SK-N-SH treated with all-trans-retinoic acid at 6 μM for 48 hours (cell line): ENCODE results near the gene WDR7.

Experiments used
- ATAC-seq: fragments of 200-7000 bp; cut with Tn5 transposase; 3 replicates; pipeline ENCODE4 v1.9.1; 2020; ENCODE audit warnings: mild to moderate bottlenecking, moderate library complexity
- ARNTL ChIP-seq: fragments of 450-650 bp; formaldehyde crosslinking; IDR thresholded peaks from 2 replicates; pipeline ENCODE4 v1.5.0; 2020; ENCODE audit warnings: low read depth, mild to moderate bottlenecking, moderate library complexity, borderline replicate concordance
- BACH2 ChIP-seq: fragments of 250-450 bp; sonication (Bioruptor Pico); IDR thresholded peaks from 2 replicates; pipeline ENCODE4 v1.9.0; 2021; ENCODE audit warnings: mild to moderate bottlenecking, borderline replicate concordance
- CSDC2 ChIP-seq: fragments of 250-450 bp; sonication (Bioruptor Pico); IDR thresholded peaks from 2 replicates; pipeline ENCODE4 v1.5.0; 2020; ENCODE audit warnings: mild to moderate bottlenecking, moderate library complexity
- ESRRG ChIP-seq: fragments of 250-450 bp; sonication (Bioruptor Pico); IDR thresholded peaks from 2 replicates; pipeline ENCODE4 v1.6.1; 2021; ENCODE audit warnings: mild to moderate bottlenecking
- ISL1 ChIP-seq: fragments of 250-450 bp; sonication (Bioruptor Pico); IDR thresholded peaks from 2 replicates; pipeline ENCODE4 v2.1.2; 2022; ENCODE audit warnings: mild to moderate bottlenecking, moderate library complexity
- OSR1 ChIP-seq: fragments of 250-450 bp; sonication (Bioruptor Pico); IDR thresholded peaks from 2 replicates; pipeline ENCODE4 v1.8.0; 2022; ENCODE audit warnings: moderate library complexity, mild to moderate bottlenecking, inconsistent platforms
- PATZ1 ChIP-seq: fragments of 250-450 bp; sonication (Bioruptor Pico); IDR thresholded peaks from 2 replicates; pipeline ENCODE4 v1.8.0; 2020; ENCODE audit warnings: mild to moderate bottlenecking, moderate library complexity, borderline replicate concordance
- PPARA ChIP-seq: fragments of 250-450 bp; sonication (Bioruptor Pico); IDR thresholded peaks from 2 replicates; pipeline ENCODE4 v1.5.0; 2020; ENCODE audit warnings: mild to moderate bottlenecking, borderline replicate concordance
- RARB ChIP-seq: fragments of 250-450 bp; sonication (Bioruptor Pico); IDR thresholded peaks from 2 replicates; pipeline ENCODE4 v1.8.0; 2021; ENCODE audit warnings: mild to moderate bottlenecking, moderate library complexity
- SNAI2 ChIP-seq: fragments of 250-450 bp; sonication (Bioruptor Pico); IDR thresholded peaks from 2 replicates; pipeline ENCODE4 v1.5.0; 2020; ENCODE audit warnings: mild to moderate bottlenecking, moderate library complexity
- TCF4 ChIP-seq: fragments of 250-450 bp; sonication (Bioruptor Pico); IDR thresholded peaks from 2 replicates; pipeline ENCODE4 v1.8.0; 2021; ENCODE audit warnings: mild to moderate bottlenecking, moderate library complexity, borderline replicate concordance
- TOX ChIP-seq: fragments of 250-450 bp; sonication (Bioruptor Pico); IDR thresholded peaks from 2 replicates; pipeline ENCODE4 v1.8.0; 2021; ENCODE audit warnings: mild to moderate bottlenecking, moderate library complexity, borderline replicate concordance
- ZFP3 ChIP-seq: fragments of 250-450 bp; sonication (Bioruptor Pico); IDR thresholded peaks from 2 replicates; pipeline ENCODE4 v1.5.0; 2020; ENCODE audit warnings: mild to moderate bottlenecking, moderate library complexity
- ZNF565 ChIP-seq: fragments of 450-650 bp; formaldehyde crosslinking; conservative IDR thresholded peaks from 2 replicates; pipeline ENCODE4 v1.5.0; 2020; ENCODE audit warnings: low read depth, mild to moderate bottlenecking, moderate library complexity
- ZNF70 ChIP-seq: fragments of 450-650 bp; formaldehyde crosslinking; IDR thresholded peaks from 2 replicates; pipeline ENCODE4 v1.5.0; 2020; ENCODE audit warnings: mild to moderate bottlenecking, moderate library complexity
- ZNF8 ChIP-seq: fragments of 450-650 bp; formaldehyde crosslinking; IDR thresholded peaks from 2 replicates; pipeline ENCODE4 v1.5.0; 2020; ENCODE audit warnings: mild to moderate bottlenecking, moderate library complexity
- TF ChIP-seq, protein P1 (sequence below): fragments of 250-450 bp; sonication (Bioruptor Pico); IDR thresholded peaks from 2 replicates; pipeline ENCODE4 v1.5.1; 2020; ENCODE audit warnings: low read depth, mild to moderate bottlenecking, moderate library complexity
- TF ChIP-seq, protein P2 (sequence below): fragments of 250-450 bp; sonication (Bioruptor Pico); IDR thresholded peaks from 2 replicates; pipeline ENCODE4 v1.5.1; 2021; ENCODE audit warnings: mild to moderate bottlenecking, moderate library complexity
- TF ChIP-seq, protein P3 (sequence below): fragments of 250-450 bp; sonication (Bioruptor Pico); IDR thresholded peaks from 2 replicates; pipeline ENCODE4 v1.5.0; 2020; ENCODE audit warnings: mild to moderate bottlenecking, moderate library complexity
- TF ChIP-seq, protein P4 (sequence below): fragments of 250-450 bp; sonication (Bioruptor Pico); IDR thresholded peaks from 2 replicates; pipeline ENCODE4 v1.8.0; 2021; ENCODE audit warnings: low read depth, mild to moderate bottlenecking, moderate library complexity, borderline replicate concordance

Gene WDR7

DNA sequence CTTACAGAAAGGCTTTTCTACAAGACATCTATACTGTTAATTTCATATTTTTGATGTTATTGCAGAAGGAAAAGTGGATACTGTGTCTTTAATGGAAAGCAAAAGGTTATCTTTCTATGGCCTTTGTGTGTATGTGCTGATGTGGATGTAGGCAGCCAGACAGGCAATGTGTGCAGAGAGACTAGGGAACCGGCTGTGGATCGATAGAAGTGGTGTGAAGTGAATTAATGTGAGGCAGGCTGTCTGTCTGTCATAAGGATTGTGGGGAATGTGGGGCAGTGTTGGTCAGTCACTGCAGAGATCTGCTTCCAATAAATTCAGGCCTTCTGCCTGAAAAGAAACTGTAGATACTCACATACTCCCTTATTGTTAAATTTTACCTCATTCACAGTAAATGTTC lies 156.7 kb downstream of the WDR7 start (continued):
- TF ChIP-seq, protein P1, sequence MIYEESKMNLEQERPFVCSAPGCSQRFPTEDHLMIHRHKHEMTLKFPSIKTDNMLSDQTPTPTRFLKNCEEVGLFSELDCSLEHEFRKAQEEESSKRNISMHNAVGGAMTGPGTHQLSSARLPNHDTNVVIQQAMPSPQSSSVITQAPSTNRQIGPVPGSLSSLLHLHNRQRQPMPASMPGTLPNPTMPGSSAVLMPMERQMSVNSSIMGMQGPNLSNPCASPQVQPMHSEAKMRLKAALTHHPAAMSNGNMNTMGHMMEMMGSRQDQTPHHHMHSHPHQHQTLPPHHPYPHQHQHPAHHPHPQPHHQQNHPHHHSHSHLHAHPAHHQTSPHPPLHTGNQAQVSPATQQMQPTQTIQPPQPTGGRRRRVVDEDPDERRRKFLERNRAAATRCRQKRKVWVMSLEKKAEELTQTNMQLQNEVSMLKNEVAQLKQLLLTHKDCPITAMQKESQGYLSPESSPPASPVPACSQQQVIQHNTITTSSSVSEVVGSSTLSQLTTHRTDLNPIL (CRISPR knock-in tag) = no peak
- TF ChIP-seq, all 23 proteins: peak for 0

GRCh38 chr18:56812674-56813073 lies 161.5 kb downstream of the WDR7 start:
- ATAC-seq = no peak

GRCh38 chr18:56815926-56816325 lies 164.8 kb downstream of the WDR7 start:
- TF ChIP-seq SNAI2 (CRISPR knock-in tag) (no peak), TCF4 (CRISPR knock-in tag) (no peak), ISL1 (no peak), BACH2 (CRISPR knock-in tag) (no peak), ZNF565 (no peak), TOX (CRISPR knock-in tag) (no peak), ESRRG (CRISPR knock-in tag) (no peak)
- TF ChIP-seq, protein P2, sequence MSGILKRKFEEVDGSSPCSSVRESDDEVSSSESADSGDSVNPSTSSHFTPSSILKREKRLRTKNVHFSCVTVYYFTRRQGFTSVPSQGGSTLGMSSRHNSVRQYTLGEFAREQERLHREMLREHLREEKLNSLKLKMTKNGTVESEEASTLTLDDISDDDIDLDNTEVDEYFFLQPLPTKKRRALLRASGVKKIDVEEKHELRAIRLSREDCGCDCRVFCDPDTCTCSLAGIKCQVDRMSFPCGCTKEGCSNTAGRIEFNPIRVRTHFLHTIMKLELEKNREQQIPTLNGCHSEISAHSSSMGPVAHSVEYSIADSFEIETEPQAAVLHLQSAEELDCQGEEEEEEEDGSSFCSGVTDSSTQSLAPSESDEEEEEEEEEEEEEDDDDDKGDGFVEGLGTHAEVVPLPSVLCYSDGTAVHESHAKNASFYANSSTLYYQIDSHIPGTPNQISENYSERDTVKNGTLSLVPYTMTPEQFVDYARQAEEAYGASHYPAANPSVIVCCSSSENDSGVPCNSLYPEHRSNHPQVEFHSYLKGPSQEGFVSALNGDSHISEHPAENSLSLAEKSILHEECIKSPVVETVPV (CRISPR knock-in tag) = no peak
- ATAC-seq = no peak

More at GRCh38 chr18:56812674-56813073, 161.5 kb downstream of the WDR7 start:
- TF ChIP-seq, protein P1 (CRISPR knock-in tag) = no peak
- no peak for TF ChIP-seq SNAI2 (CRISPR knock-in tag)
- TF ChIP-seq BACH2 (CRISPR knock-in tag) = no peak
- TF ChIP-seq TCF4 (CRISPR knock-in tag) = no peak
- no peak for TF ChIP-seq ISL1
- TF ChIP-seq ZNF70 = no peak
- TF ChIP-seq ZNF565 = no peak
- no peak for TF ChIP-seq ZNF8 (CRISPR knock-in tag)

DNA sequence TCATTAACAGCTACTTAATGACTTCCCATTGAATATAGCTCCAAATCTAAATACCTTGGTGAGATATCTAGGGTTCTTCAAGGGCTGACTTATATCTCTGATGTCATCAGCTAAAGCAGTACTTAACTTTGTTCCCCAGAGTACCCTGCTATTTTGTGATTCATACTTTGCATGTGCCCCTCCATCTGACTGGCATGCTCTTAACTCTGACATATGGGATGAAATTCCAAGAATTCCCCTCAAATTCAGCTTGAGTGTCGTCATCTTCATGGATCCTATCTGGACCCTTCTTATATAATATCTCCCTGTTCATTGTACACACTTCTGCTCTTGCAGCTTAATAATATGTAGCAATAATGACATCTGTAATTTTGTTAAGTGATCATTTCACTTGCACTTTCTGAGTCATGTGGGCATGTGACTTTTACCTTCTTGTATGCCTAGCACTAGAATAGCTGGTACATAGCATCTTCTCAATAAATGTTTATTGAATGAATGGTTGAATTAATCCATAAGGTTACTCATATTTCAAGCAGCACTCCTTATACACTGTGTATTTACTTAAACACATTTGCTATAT lies 172.9 kb downstream of the WDR7 start:
- ATAC-seq = no peak
- TF ChIP-seq OSR1 (CRISPR knock-in tag) = no peak
- TF ChIP-seq, protein P3, sequence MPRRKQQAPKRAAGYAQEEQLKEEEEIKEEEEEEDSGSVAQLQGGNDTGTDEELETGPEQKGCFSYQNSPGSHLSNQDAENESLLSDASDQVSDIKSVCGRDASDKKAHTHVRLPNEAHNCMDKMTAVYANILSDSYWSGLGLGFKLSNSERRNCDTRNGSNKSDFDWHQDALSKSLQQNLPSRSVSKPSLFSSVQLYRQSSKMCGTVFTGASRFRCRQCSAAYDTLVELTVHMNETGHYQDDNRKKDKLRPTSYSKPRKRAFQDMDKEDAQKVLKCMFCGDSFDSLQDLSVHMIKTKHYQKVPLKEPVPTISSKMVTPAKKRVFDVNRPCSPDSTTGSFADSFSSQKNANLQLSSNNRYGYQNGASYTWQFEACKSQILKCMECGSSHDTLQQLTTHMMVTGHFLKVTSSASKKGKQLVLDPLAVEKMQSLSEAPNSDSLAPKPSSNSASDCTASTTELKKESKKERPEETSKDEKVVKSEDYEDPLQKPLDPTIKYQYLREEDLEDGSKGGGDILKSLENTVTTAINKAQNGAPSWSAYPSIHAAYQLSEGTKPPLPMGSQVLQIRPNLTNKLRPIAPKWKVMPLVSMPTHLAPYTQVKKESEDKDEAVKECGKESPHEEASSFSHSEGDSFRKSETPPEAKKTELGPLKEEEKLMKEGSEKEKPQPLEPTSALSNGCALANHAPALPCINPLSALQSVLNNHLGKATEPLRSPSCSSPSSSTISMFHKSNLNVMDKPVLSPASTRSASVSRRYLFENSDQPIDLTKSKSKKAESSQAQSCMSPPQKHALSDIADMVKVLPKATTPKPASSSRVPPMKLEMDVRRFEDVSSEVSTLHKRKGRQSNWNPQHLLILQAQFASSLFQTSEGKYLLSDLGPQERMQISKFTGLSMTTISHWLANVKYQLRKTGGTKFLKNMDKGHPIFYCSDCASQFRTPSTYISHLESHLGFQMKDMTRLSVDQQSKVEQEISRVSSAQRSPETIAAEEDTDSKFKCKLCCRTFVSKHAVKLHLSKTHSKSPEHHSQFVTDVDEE (CRISPR knock-in tag) = no peak
- TF ChIP-seq ARNTL = no peak
- TF ChIP-seq RARB (CRISPR knock-in tag) = no peak
- TF ChIP-seq, protein P2 (CRISPR knock-in tag) = no peak
- no peak for TF ChIP-seq ZNF8 (CRISPR knock-in tag)
- TF ChIP-seq, protein P4, sequence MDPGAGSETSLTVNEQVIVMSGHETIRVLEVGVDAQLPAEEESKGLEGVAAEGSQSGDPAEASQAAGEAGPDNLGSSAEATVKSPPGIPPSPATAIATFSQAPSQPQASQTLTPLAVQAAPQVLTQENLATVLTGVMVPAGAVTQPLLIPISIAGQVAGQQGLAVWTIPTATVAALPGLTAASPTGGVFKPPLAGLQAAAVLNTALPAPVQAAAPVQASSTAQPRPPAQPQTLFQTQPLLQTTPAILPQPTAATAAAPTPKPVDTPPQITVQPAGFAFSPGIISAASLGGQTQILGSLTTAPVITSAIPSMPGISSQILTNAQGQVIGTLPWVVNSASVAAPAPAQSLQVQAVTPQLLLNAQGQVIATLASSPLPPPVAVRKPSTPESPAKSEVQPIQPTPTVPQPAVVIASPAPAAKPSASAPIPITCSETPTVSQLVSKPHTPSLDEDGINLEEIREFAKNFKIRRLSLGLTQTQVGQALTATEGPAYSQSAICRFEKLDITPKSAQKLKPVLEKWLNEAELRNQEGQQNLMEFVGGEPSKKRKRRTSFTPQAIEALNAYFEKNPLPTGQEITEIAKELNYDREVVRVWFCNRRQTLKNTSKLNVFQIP = no peak
- TF ChIP-seq ZNF70 = no peak
- no peak for TF ChIP-seq CSDC2
- TF ChIP-seq ZFP3 (CRISPR knock-in tag) = no peak
- no peak for TF ChIP-seq PATZ1
- TF ChIP-seq PPARA = no peak
